ENCODE measurements around the gene STK32B. TPM values are rescaled to one million over a fixed set of nuclear protein-coding genes. Genes with fewer than 3 reads are reported as not detected.

STK32B gene
- total and polyA plus RNA-seq, 9 of the 15 experiments (the other 6 are each of a cell fraction or from before 2014, with no cell fraction given): 0.03 to 0.20 (median 0.07) TPM; not detected in 2

GRCh38 chr4:5247735-5248134 lies 196.5 kb downstream of the STK32B start:
- ATAC-seq (no peak), FAIRE-seq (no peak), DNase-seq (ENCODE audit: extremely low read depth in 1 of 4, low spot score in 3 of 4) (no peak)
- H2AFZ ChIP-seq (ENCODE audit: low read depth, low read length): peak overlapping the region; percentile 40; the same call in 1 of the 2 replicates
- H4K20me1 ChIP-seq (replicated peaks; ENCODE audit: control insufficient read depth, insufficient read depth, low read length): no peaks in the 10 kb centered on the region
- no peaks in the 10 kb centered on the region for H3K79me2 ChIP-seq (ENCODE audit: control insufficient read depth, insufficient read depth, low read length)
- no peaks in the 10 kb centered on the region for H3K27me3 ChIP-seq (ENCODE audit: control insufficient read depth in 2 of 2, insufficient read depth in 2 of 2, low read length in 2 of 2)
- no peaks in the 10 kb centered on the region for H3K36me3 ChIP-seq (ENCODE audit: control insufficient read depth, insufficient read depth, low read length)
- no TSS peak for BruUV-seq (replicated peaks)
- POLR2A ChIA-PET: no interaction called here
- CTCF ChIA-PET (ENCODE audit: low intra/inter-chr PET ratio): no interaction called here
- H3K4me1 ChIP-seq (replicated peaks in 1 of 2; ENCODE audit: control insufficient read depth in 2 of 2, insufficient read depth in 2 of 2, low read length in 2 of 2): no peaks in the 10 kb centered on the region
- in situ Hi-C loops (cut with MboI): no loop called here
- H3K9me1 ChIP-seq (ENCODE audit: control insufficient read depth, insufficient read depth, low read length): no peaks in the 10 kb centered on the region
- H3K27ac ChIP-seq (ENCODE audit: extremely low read depth, low read depth, low read length): no peak overlapping the region
- no peak overlapping the region for H3K4me2 ChIP-seq (ENCODE audit: insufficient read depth, low read length)
- no peak overlapping the region for H3K9ac ChIP-seq (ENCODE audit: insufficient read depth in 1 of 2, low read depth in 2 of 2, low read length in 2 of 2)
- intact Hi-C loops (cut with micrococcal nuclease): no loop called here
- no peak for TF ChIP-seq ZKSCAN1 (IDR thresholded peaks at IDR 0.05; ENCODE audit: low read depth, low read length)
- TF ChIP-seq, protein P1, sequence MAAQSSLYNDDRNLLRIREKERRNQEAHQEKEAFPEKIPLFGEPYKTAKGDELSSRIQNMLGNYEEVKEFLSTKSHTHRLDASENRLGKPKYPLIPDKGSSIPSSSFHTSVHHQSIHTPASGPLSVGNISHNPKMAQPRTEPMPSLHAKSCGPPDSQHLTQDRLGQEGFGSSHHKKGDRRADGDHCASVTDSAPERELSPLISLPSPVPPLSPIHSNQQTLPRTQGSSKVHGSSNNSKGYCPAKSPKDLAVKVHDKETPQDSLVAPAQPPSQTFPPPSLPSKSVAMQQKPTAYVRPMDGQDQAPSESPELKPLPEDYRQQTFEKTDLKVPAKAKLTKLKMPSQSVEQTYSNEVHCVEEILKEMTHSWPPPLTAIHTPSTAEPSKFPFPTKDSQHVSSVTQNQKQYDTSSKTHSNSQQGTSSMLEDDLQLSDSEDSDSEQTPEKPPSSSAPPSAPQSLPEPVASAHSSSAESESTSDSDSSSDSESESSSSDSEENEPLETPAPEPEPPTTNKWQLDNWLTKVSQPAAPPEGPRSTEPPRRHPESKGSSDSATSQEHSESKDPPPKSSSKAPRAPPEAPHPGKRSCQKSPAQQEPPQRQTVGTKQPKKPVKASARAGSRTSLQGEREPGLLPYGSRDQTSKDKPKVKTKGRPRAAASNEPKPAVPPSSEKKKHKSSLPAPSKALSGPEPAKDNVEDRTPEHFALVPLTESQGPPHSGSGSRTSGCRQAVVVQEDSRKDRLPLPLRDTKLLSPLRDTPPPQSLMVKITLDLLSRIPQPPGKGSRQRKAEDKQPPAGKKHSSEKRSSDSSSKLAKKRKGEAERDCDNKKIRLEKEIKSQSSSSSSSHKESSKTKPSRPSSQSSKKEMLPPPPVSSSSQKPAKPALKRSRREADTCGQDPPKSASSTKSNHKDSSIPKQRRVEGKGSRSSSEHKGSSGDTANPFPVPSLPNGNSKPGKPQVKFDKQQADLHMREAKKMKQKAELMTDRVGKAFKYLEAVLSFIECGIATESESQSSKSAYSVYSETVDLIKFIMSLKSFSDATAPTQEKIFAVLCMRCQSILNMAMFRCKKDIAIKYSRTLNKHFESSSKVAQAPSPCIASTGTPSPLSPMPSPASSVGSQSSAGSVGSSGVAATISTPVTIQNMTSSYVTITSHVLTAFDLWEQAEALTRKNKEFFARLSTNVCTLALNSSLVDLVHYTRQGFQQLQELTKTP (IDR thresholded peaks at IDR 0.05; ENCODE audit: low read depth in 1 of 2, partially characterized antibody in 2 of 2): no peak
- no peak for TF ChIP-seq JUN (IDR thresholded peaks at IDR 0.05; ENCODE audit: borderline replicate concordance, low read depth, low read length)
- no peak for TF ChIP-seq JUN (CRISPR knock-in tag; IDR thresholded peaks at IDR 0.05; ENCODE audit: borderline replicate concordance)
- WGBS (ENCODE audit: insufficient coverage, low coverage, missing lambda C conversion rate): 0% methylated on average over 1 of the region's 1 CpG
- no peak overlapping the region for H3K4me3 ChIP-seq
- H3K9me3 ChIP-seq (replicated peaks; ENCODE audit: control insufficient read depth, insufficient read depth, low read depth, low read length): no peaks in the 10 kb centered on the region
